Upper lobe of left lung (tissue), 4 donors: ENCODE measurements around the gene ZZZ3.
"Not testable (repeated sequence)": the region's sequence is repeated elsewhere in the genome, so short reads cannot be mapped to it uniquely, and the experiment has no call there.

Experiments used
- CTCF ChIP-seq, 6 experiments: fragments of 450-650 bp in 4 of 6; fragments of 200-600 bp in 2 of 6; sonication (generic) in 2 of 6; IDR thresholded peaks; one replicate each; pipeline ENCODE4 v1.5.1; 2016 to 2019; ENCODE audit warnings: antibody characterized with exemption in 6 of 6
- EP300 ChIP-seq, 4 donors: sonication (generic); formaldehyde crosslinking; IDR thresholded peaks; one replicate each; pipeline ENCODE4 v1.5.1; 2017; ENCODE audit warnings: antibody characterized with exemption in 4 of 4, control low read depth in 2 of 4
- POLR2A ChIP-seq, 4 donors: fragments of 450-650 bp; IDR thresholded peaks; one replicate each; pipeline ENCODE4 v1.5.1; 2016 to 2017; ENCODE audit warnings: antibody characterized with exemption in 4 of 4, mild to moderate bottlenecking in 2 of 4

- not testable (repeated sequence) for TF ChIP-seq CTCF, POLR2A, EP300 (IDR thresholded peaks at IDR 0.05)
Observed at GRCh38 chr1:77674807-77675206, 7.7 kb downstream of the ZZZ3 start.
